Measurements from ENCODE around the gene NBEAL2. TPM values are rescaled to one million over a fixed set of nuclear protein-coding genes. Genes with fewer than 3 reads are reported as not detected.

NBEAL2 gene
- total and polyA plus RNA-seq, 2 experiments from 2014 or later, result 38.6 to 42.2 TPM

GRCh38 chr3:46939578-46940445 is 39.7 kb upstream of the NBEAL2 start:
- Histone ChIP-seq H3K4me1 (ENCODE audit: insufficient read depth) (peaks cover 80% of the 10 kb centered on the region), H3K4me3 (no peak overlapping the region), H4K20me1 (ENCODE audit: insufficient read depth, poor library complexity, severe bottlenecking) (peaks cover 3% of the 10 kb centered on the region), H3K9me3 (ENCODE audit: low read depth) (no peaks in the 10 kb centered on the region), H3K4me2 (no peak overlapping the region), H3K79me2 (peaks cover 81% of the 10 kb centered on the region), H2AFZ (no peak overlapping the region), H3K36me3 (replicated peaks; ENCODE audit: insufficient read depth, low read depth) (no peaks in the 10 kb centered on the region), H3K9me2 (replicated peaks; ENCODE audit: insufficient read depth) (no peaks in the 10 kb centered on the region), H3K27ac (peak overlapping the region; percentile 44), H3K27me3 (no peaks in the 10 kb centered on the region)
- DNase-seq (ENCODE audit: low spot score), result no peak
- TF ChIP-seq EZH2 (IDR thresholded peaks at IDR 0.05; ENCODE audit: borderline replicate concordance) (no peak), CTCF (IDR thresholded peaks at IDR 0.05; ENCODE audit: poor library complexity) (no peak), EZH2phosphoT487 (IDR thresholded peaks at IDR 0.05; ENCODE audit: low read depth, severe bottlenecking, unreplicated experiment) (no peak)
- WGBS (ENCODE audit: low lambda C conversion rate, missing lambda C conversion rate), result 84% methylated on average over 12 of the region's 12 CpGs

GRCh38 chr3:46942076-46942475 is 37.4 kb upstream of the NBEAL2 start:
- no peak for DNase-seq (ENCODE audit: low spot score)
- WGBS (ENCODE audit: low lambda C conversion rate, missing lambda C conversion rate), result 78% methylated on average over 7 of the region's 7 CpGs
- peak overlapping the region; percentile 99 for H3K27ac ChIP-seq

GRCh38 chr3:46942481-46943236 is 36.8 kb upstream of the NBEAL2 start:
- H3K4me1 ChIP-seq (ENCODE audit: insufficient read depth), result peaks cover 89% of the 10 kb centered on the region
- no peaks in the 10 kb centered on the region for H3K9me2 ChIP-seq (replicated peaks; ENCODE audit: insufficient read depth)
- WGBS (ENCODE audit: low lambda C conversion rate, missing lambda C conversion rate), result 78% methylated on average over 12 of the region's 12 CpGs
- H3K36me3 ChIP-seq (replicated peaks; ENCODE audit: insufficient read depth, low read depth), result no peaks in the 10 kb centered on the region
- H3K9me3 ChIP-seq (ENCODE audit: low read depth), result no peaks in the 10 kb centered on the region
- TF ChIP-seq EZH2phosphoT487 (IDR thresholded peaks at IDR 0.05; ENCODE audit: low read depth, severe bottlenecking, unreplicated experiment) (no peak), EZH2 (IDR thresholded peaks at IDR 0.05; ENCODE audit: borderline replicate concordance) (no peak), CTCF (IDR thresholded peaks at IDR 0.05; ENCODE audit: poor library complexity) (no peak)
- no peak for DNase-seq (ENCODE audit: low spot score)
- H3K79me2 ChIP-seq, result peaks cover 87% of the 10 kb centered on the region
- H3K27me3 ChIP-seq, result no peaks in the 10 kb centered on the region
- H4K20me1 ChIP-seq (ENCODE audit: insufficient read depth, poor library complexity, severe bottlenecking), result peaks cover 3% of the 10 kb centered on the region
- no peak overlapping the region for H2AFZ ChIP-seq
- peak overlapping the region; percentile 99 for H3K27ac ChIP-seq
- H3K4me3 ChIP-seq, result no peak overlapping the region
- peak overlapping the region; percentile 66 for H3K4me2 ChIP-seq

More at GRCh38 chr3:46942076-46942475, 37.4 kb upstream of the NBEAL2 start:
- Histone ChIP-seq H3K36me3 (replicated peaks; ENCODE audit: insufficient read depth, low read depth) (no peaks in the 10 kb centered on the region), H3K9me3 (ENCODE audit: low read depth) (no peaks in the 10 kb centered on the region), H3K9me2 (replicated peaks; ENCODE audit: insufficient read depth) (no peaks in the 10 kb centered on the region), H3K27me3 (no peaks in the 10 kb centered on the region), H3K4me2 (peak overlapping the region; percentile 66), H3K79me2 (peaks cover 89% of the 10 kb centered on the region), H2AFZ (no peak overlapping the region), H3K4me1 (ENCODE audit: insufficient read depth) (peaks cover 85% of the 10 kb centered on the region), H4K20me1 (ENCODE audit: insufficient read depth, poor library complexity, severe bottlenecking) (peaks cover 3% of the 10 kb centered on the region), H3K4me3 (no peak overlapping the region)
- TF ChIP-seq EZH2 (IDR thresholded peaks at IDR 0.05; ENCODE audit: borderline replicate concordance), result no peak

Data from hepatocyte (in vitro differentiated cells).